CD14-positive monocyte (primary cell): Measurements from ENCODE around the gene RNGTT. TPM values are rescaled to one million over a fixed set of nuclear protein-coding genes. Genes with fewer than 3 reads are reported as not detected.
A peak's percentile ranks its signal among the peaks of the same experiment; 100 is the strongest.

Experiments used
- DNase-seq, 3 donors: peaks; one replicate each; pipeline ENCODE4 v3.0.0-alpha.2; 2011 to 2022
- H2AFZ ChIP-seq: 2 replicates; pipeline ENCODE4 v1.6.0; 2012; ENCODE audit warnings: mild to moderate bottlenecking, low read depth, low read length, inconsistent platforms; ENCODE audit not compliant: insufficient read depth, poor library complexity, severe bottlenecking
- H3K27ac ChIP-seq, 2 donors: 1 replicate in 1 of 2; 2 replicates in 1 of 2; pipeline ENCODE4 v1.5.1; 2012 to 2013; ENCODE audit warnings: low read length in 2 of 2, control low read depth in 1 of 2, inconsistent platforms in 1 of 2, low read depth in 1 of 2, mild to moderate bottlenecking in 1 of 2
- H3K27me3 ChIP-seq, 2 donors: one replicate each; pipeline versions ENCODE4 v1.6.0 to v1.6.1; 2011 to 2013; ENCODE audit warnings: low read length in 2 of 2; ENCODE audit not compliant: control insufficient read depth in 2 of 2, insufficient read depth in 2 of 2
- H3K36me3 ChIP-seq, 2 donors: replicated peaks in 1 of 2; 1 replicate in 1 of 2; 2 replicates in 1 of 2; pipeline versions ENCODE4 v1.5.1 to v1.6.1; 2012 to 2013; ENCODE audit warnings: low read length in 2 of 2, control low read depth in 1 of 2, inconsistent platforms in 1 of 2, mild to moderate bottlenecking in 1 of 2; ENCODE audit not compliant: insufficient read depth in 2 of 2, control insufficient read depth in 1 of 2
- H3K4me1 ChIP-seq, 2 donors: 1 replicate in 1 of 2; 2 replicates in 1 of 2; pipeline versions ENCODE4 v1.5.1 to v1.6.1; 2012 to 2013; ENCODE audit warnings: low read length in 2 of 2, control low read depth in 1 of 2, inconsistent platforms in 1 of 2, mild to moderate bottlenecking in 1 of 2, moderate library complexity in 1 of 2; ENCODE audit not compliant: insufficient read depth in 2 of 2, control insufficient read depth in 1 of 2
- H3K4me2 ChIP-seq: replicated peaks from 2 replicates; pipeline ENCODE3; 2012; ENCODE audit warnings: low read length, moderate library complexity, mild to moderate bottlenecking; ENCODE audit not compliant: poor library complexity, severe bottlenecking; ENCODE audit errors: extremely low read depth
- H3K4me3 ChIP-seq, 3 experiments: fragments of 200-600 bp in 1 of 3; sonication (generic) in 1 of 3; replicated peaks in 1 of 3; 1 replicate in 2 of 3; 2 replicates in 1 of 3; pipeline ENCODE4 v1.5.1; 2011 to 2013; ENCODE audit warnings: low read length in 3 of 3, mild to moderate bottlenecking in 3 of 3, control low read depth in 2 of 3, low read depth in 2 of 3, inconsistent platforms in 1 of 3, moderate library complexity in 1 of 3
- H3K79me2 ChIP-seq: 2 replicates; pipeline ENCODE4 v1.6.0; 2012; ENCODE audit warnings: mild to moderate bottlenecking, control low read depth, inconsistent platforms, low read length, moderate library complexity; ENCODE audit not compliant: insufficient read depth
- H3K9ac ChIP-seq: 2 replicates; pipeline ENCODE4 v1.6.0; 2017; ENCODE audit warnings: low read length, mild to moderate bottlenecking; ENCODE audit not compliant: insufficient read depth, poor library complexity, severe bottlenecking
- H3K9me3 ChIP-seq, 2 donors: replicated peaks in 1 of 2; 1 replicate in 1 of 2; 2 replicates in 1 of 2; pipeline versions ENCODE4 v1.5.1 to v1.6.1; 2012 to 2013; ENCODE audit warnings: low read length in 2 of 2, control low read depth in 1 of 2; ENCODE audit not compliant: control insufficient read depth in 1 of 2, insufficient read depth in 1 of 2
- H4K20me1 ChIP-seq: 2 replicates; pipeline ENCODE4 v1.6.0; 2012; ENCODE audit warnings: mild to moderate bottlenecking, low read length, control low read depth, moderate library complexity; ENCODE audit not compliant: insufficient read depth
- H3K27ac Mint-ChIP-seq, 7 donors: one replicate each; pipeline ENCODE4 v1.8.0; 2020; ENCODE audit warnings: mild to moderate bottlenecking in 7 of 7, mixed read lengths in 7 of 7, moderate library complexity in 6 of 7, inconsistent platforms in 2 of 7
- H3K27me3 Mint-ChIP-seq, 3 donors: one replicate each; pipeline ENCODE4 v1.8.0; 2021 to 2022; ENCODE audit warnings: low read depth in 3 of 3, mild to moderate bottlenecking in 3 of 3, mixed read lengths in 3 of 3, moderate library complexity in 3 of 3, inconsistent platforms in 1 of 3
- H3K36me3 Mint-ChIP-seq, 2 donors: one replicate each; pipeline ENCODE4 v1.8.0; 2020; ENCODE audit warnings: mixed read lengths in 2 of 2, inconsistent platforms in 1 of 2, mild to moderate bottlenecking in 1 of 2
- H3K4me1 Mint-ChIP-seq: one replicate; pipeline ENCODE4 v1.8.0; 2020; ENCODE audit warnings: mild to moderate bottlenecking, mixed read lengths
- H3K4me3 Mint-ChIP-seq, 2 donors: one replicate each; pipeline ENCODE4 v1.8.0; 2020; ENCODE audit warnings: mild to moderate bottlenecking in 2 of 2, mixed read lengths in 2 of 2, moderate library complexity in 1 of 2
- H3K9me3 Mint-ChIP-seq, 7 donors: one replicate each; pipeline ENCODE4 v1.8.0; 2020 to 2022; ENCODE audit warnings: mixed read lengths in 7 of 7, mild to moderate bottlenecking in 6 of 7, moderate library complexity in 6 of 7, inconsistent platforms in 2 of 7
- WGBS: methylation state at CpG from one replicate; pipeline ENCODE4 v1.1.5; 2013; ENCODE audit warnings: missing lambda C conversion rate; ENCODE audit not compliant: insufficient coverage; 5-methylcytosine and 5-hydroxymethylcytosine counted together
- intact Hi-C, 2 donors: fragments of 100-400 bp; cut with micrococcal nuclease; formaldehyde crosslinking; loops; one replicate each; pipeline versions ENCODE4 v1.15.0 to v1.15.1; 2023
- polyA plus RNA-seq, 3 donors: library from polyadenylated mRNA; depleted of rRNA in 1 of 3; unstranded in 2 of 3; stranded (reverse) in 1 of 3; fragments of 300-500 nt in 2 of 3; fragments of >200 nt in 1 of 3; fragmentation: Illumina TruSeq in 2 of 3; gene quantifications; 1 replicate in 2 of 3; 2 replicates in 1 of 3; pipeline ENCODE4 v1.2.3, GENCODE V29; 2012 to 2021
- TF ChIP-seq, protein P1 (sequence below): fragments of 200-600 bp; IDR thresholded peaks from one replicate; pipeline ENCODE4 v1.8.0; 2022; ENCODE audit warnings: antibody characterized with exemption, mild to moderate bottlenecking

Gene RNGTT
- polyA plus RNA-seq, 3 donors = 2.3 to 8.6 (median 5.8) TPM

DNA sequence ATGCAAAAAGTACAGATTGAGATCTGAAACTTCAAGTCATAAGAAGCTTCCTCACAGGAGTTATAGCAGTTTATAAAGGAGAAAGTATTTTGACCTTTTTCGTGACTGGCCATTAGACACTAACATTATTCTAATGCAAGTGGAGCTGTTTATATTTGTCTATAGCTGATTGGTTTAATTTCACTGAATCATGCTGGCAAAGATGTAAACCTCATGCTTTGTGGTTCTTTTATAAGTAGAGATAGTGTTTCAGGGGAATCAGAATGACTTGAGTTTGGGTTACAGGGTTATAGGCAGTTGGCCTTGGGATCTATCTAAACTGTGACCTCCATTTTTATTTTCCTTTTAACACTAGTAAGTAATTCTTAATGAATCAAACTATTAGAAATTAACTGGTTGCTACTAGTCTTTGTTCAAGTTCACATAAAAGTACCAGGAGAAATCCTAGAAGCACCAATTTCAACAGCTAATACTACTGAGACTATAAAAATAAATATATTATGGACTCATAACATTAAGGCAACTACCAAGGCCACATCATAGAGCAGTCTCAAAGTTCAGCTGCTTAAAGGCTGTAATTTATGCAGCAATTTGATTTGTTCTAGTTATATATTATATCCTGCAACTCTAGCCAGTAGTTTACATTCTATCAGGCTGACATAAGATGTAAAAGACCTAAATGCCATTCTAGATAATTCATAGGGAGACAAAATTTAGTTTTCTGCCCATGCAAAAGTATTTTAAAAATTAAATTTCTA is 94.0 kb downstream of the RNGTT start:
- intact Hi-C loops = loop anchor here in 1 of 2 donors (10.0 kb wide), 1 partner anchor 1715 kb away; the partner anchor contains the start of gene ZNF292
- H3K4me2 ChIP-seq = no peak overlapping the region
- H3K36me3 ChIP-seq = peaks cover 5 to 13% of the 10 kb centered on the region in 2 donors
- no peaks in the 10 kb centered on the region for H3K4me1 ChIP-seq
- no CpG with 5 or more reads among the region's 1 CpG for WGBS
- no peak overlapping the region for H3K4me3 ChIP-seq
- no peak for DNase-seq
- no peak overlapping the region for H3K27ac ChIP-seq
- H3K4me1 Mint-ChIP-seq = no peaks in the 10 kb centered on the region
- H3K27me3 ChIP-seq = no peaks in the 10 kb centered on the region
- no peak overlapping the region for H3K9ac ChIP-seq
- H4K20me1 ChIP-seq = no peaks in the 10 kb centered on the region
- no peaks in the 10 kb centered on the region for H3K9me3 Mint-ChIP-seq
- H3K27me3 Mint-ChIP-seq = no peaks in the 10 kb centered on the region
- H2AFZ ChIP-seq = no peak overlapping the region
- H3K4me3 Mint-ChIP-seq = no peak overlapping the region
- H3K36me3 Mint-ChIP-seq = peaks cover 12 to 18% of the 10 kb centered on the region in 2 donors
- H3K79me2 ChIP-seq = no peaks in the 10 kb centered on the region
- no peaks in the 10 kb centered on the region for H3K9me3 ChIP-seq
- H3K27ac Mint-ChIP-seq = no peak overlapping the region
- TF ChIP-seq, protein P1, sequence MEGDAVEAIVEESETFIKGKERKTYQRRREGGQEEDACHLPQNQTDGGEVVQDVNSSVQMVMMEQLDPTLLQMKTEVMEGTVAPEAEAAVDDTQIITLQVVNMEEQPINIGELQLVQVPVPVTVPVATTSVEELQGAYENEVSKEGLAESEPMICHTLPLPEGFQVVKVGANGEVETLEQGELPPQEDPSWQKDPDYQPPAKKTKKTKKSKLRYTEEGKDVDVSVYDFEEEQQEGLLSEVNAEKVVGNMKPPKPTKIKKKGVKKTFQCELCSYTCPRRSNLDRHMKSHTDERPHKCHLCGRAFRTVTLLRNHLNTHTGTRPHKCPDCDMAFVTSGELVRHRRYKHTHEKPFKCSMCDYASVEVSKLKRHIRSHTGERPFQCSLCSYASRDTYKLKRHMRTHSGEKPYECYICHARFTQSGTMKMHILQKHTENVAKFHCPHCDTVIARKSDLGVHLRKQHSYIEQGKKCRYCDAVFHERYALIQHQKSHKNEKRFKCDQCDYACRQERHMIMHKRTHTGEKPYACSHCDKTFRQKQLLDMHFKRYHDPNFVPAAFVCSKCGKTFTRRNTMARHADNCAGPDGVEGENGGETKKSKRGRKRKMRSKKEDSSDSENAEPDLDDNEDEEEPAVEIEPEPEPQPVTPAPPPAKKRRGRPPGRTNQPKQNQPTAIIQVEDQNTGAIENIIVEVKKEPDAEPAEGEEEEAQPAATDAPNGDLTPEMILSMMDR = no peak

DNA sequence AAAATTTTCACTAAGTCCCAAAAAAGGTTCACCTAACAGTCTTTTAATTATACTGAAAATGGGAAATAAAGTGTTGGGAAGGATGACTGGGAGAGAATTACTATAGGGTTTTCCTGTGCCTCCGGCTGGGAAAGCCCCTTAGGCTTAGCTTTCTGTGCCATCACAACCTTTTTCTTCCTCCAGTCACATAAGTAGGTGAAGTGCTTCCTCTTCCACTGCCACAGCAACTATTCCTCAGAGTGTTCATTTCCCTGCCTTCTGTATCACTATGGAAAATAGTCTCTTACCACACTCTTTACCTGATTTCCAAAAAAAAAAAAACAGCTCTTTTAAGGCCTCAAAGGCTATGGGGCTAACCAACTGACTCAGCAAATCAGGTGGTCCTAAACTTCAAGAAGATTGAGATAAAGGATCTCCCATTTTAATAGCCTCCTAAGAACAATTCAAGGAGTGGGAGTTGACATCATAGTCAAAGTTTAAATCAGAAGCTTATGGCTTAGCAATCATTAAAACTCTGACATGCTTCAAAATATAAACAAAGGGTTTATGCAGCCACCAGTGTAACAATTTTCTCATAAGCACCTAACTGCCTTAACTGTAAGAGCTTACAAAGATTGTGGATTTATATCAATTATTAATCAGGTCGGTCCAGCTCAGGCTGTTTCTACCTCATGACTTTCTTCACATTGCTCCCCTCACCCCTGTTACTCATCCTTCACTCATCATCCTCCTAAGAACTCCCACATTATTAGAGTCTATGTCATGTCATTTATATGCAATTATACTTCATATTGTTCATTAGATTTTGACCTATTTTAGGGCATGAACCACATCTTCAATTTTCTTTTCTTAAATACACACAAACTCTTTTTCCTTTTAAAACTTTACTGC is 95.3 kb downstream of the RNGTT start:
- Histone ChIP-seq H3K79me2 (no peaks in the 10 kb centered on the region), H2AFZ (no peak overlapping the region), H3K27ac (no peak overlapping the region), H3K27me3 (no peaks in the 10 kb centered on the region), H3K4me1 (no peaks in the 10 kb centered on the region), H3K9me3 (no peaks in the 10 kb centered on the region), H3K4me2 (no peak overlapping the region), H3K36me3 (peaks cover 5 to 12% of the 10 kb centered on the region in 2 donors), H3K9ac (no peak overlapping the region), H3K4me3 (no peak overlapping the region), H4K20me1 (no peaks in the 10 kb centered on the region)
- Mint-ChIP-seq H3K27me3 (no peaks in the 10 kb centered on the region), H3K9me3 (no peaks in the 10 kb centered on the region), H3K4me3 (no peak overlapping the region), H3K27ac (peak overlapping the region in 2 of 7 donors; percentile 3 to 49), H3K36me3 (peaks cover 11 to 18% of the 10 kb centered on the region in 2 donors), H3K4me1 (no peaks in the 10 kb centered on the region)
- TF ChIP-seq, protein P1 = no peak
- intact Hi-C loops = no loop called here
- DNase-seq = no peak
- WGBS = 50% methylated on average over 1 of the region's 2 CpGs
